ENCODE measurements around the gene HOXA6.

Gene HOXA6

DNA sequence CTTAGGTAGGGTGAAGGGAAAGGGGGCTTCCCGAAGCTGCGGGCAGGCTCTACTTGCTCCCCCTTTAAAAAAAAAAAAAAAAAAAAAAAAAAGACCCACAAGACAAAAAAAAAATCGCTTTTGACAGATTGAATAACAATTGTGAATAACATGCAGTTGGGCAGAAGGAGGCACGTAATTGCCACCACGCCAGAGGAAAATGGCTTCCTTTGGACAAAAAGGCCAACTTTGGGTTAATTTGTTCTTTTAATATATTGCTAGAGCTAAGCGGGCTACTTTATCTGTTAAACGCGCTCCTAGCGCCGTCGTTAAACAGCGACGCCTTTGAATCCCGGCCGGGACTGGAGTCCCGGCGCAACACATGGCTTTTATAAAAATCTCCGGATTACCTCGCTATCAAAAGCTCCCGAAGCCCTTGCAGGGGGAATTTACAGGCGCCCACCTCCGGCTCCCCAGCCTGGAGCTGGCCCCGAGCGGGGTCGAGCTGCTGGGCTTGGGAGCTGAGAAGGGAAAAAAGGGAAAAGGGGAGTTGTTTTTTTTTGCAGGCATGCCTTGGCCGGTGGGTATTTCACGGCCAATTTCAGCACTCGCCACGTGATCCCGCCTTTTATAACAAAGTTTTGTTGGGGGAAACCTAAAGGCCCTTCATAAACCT, 36.2 kb upstream of the HOXA6 start:
- peak overlapping the region; percentile 53 for H3K4me3 ChIP-seq (ENCODE audit: control insufficient read depth, low read depth, low read length)
- TF ChIP-seq, protein P1, sequence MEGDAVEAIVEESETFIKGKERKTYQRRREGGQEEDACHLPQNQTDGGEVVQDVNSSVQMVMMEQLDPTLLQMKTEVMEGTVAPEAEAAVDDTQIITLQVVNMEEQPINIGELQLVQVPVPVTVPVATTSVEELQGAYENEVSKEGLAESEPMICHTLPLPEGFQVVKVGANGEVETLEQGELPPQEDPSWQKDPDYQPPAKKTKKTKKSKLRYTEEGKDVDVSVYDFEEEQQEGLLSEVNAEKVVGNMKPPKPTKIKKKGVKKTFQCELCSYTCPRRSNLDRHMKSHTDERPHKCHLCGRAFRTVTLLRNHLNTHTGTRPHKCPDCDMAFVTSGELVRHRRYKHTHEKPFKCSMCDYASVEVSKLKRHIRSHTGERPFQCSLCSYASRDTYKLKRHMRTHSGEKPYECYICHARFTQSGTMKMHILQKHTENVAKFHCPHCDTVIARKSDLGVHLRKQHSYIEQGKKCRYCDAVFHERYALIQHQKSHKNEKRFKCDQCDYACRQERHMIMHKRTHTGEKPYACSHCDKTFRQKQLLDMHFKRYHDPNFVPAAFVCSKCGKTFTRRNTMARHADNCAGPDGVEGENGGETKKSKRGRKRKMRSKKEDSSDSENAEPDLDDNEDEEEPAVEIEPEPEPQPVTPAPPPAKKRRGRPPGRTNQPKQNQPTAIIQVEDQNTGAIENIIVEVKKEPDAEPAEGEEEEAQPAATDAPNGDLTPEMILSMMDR (conservative IDR thresholded peaks at IDR 0.05; ENCODE audit: control insufficient read depth, insufficient read depth, low read depth, low read length), result no peak
- peak; percentile 38 for DNase-seq (ENCODE audit: low read depth)

DNA sequence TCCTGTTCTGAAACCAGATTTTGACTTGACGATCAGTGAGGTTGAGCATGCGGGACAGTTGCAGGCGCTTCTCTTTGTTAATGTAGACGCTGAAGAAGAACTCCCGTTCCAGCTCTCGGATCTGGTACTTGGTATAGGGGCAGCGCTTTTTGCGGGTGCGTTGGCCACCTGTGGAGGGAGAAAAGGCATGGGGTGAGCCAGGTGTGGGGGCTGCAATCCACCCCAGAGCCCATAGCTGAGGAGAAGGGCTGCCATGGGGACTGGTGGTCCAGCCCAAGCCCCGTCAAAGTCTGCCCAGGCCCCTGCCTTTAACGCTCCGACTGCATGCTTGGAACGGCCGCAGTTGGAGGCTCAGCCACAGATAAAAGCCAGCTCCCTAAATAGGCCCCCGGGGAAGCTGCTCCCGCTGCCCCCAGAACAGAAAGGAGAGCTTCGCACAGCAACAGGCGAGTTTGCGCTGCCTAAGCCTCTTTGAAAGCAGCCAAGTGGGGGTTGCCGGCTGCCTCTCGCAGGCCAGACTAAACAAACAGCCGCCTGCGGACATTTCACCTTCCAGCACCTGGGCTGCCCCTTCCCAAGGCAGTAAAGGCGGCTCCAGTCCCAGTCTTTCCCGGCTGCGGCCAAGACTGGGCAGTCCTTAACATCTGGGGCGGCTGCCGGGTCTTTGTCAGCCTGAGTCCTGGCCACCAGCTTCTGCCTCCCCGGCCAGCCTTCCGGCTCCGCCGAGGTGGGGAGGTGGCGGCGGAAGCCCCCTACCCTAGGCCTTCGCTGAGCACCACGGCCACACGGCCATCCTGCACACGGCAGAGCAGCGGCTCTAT, 35.5 kb upstream of the HOXA6 start:
- peak overlapping the region; percentile 53 for H3K4me3 ChIP-seq (ENCODE audit: control insufficient read depth, low read depth, low read length)
- DNase-seq (ENCODE audit: low read depth), result no peak
- TF ChIP-seq, protein P1 (conservative IDR thresholded peaks at IDR 0.05; ENCODE audit: control insufficient read depth, insufficient read depth, low read depth, low read length), result no peak

GRCh38 chr7:27182285-27182841, 34.8 kb upstream of the HOXA6 start:
- no peak overlapping the region for H3K4me3 ChIP-seq (ENCODE audit: control insufficient read depth, low read depth, low read length)
- TF ChIP-seq, protein P1 (conservative IDR thresholded peaks at IDR 0.05; ENCODE audit: control insufficient read depth, insufficient read depth, low read depth, low read length), result no peak
- no peak for DNase-seq (ENCODE audit: low read depth)

GRCh38 chr7:27181795-27182275, 34.3 kb upstream of the HOXA6 start:
- DNase-seq (ENCODE audit: low read depth), result no peak
- TF ChIP-seq, protein P1 (conservative IDR thresholded peaks at IDR 0.05; ENCODE audit: control insufficient read depth, insufficient read depth, low read depth, low read length), result no peak
- no peak overlapping the region for H3K4me3 ChIP-seq (ENCODE audit: control insufficient read depth, low read depth, low read length)

- no peak overlapping the region for H3K4me3 ChIP-seq (ENCODE audit: control insufficient read depth, low read depth, low read length)
- DNase-seq (ENCODE audit: low read depth), result no peak
- TF ChIP-seq, protein P1 (conservative IDR thresholded peaks at IDR 0.05; ENCODE audit: control insufficient read depth, insufficient read depth, low read depth, low read length), result no peak
Measured at GRCh38 chr7:27180431-27181420, 33.2 kb upstream of the HOXA6 start.
